NCI-H128 (cell line): ENCODE data around the gene ACTR2.
A peak's percentile ranks its signal among the peaks of the same experiment; 100 is the strongest.

Experiments used
- DNase-seq: peaks from one replicate; lab custom pipeline; 2025; ENCODE audit not compliant: unreplicated experiment; lab: John Stamatoyannopoulos, UW

The ACTR2 gene

DNA sequence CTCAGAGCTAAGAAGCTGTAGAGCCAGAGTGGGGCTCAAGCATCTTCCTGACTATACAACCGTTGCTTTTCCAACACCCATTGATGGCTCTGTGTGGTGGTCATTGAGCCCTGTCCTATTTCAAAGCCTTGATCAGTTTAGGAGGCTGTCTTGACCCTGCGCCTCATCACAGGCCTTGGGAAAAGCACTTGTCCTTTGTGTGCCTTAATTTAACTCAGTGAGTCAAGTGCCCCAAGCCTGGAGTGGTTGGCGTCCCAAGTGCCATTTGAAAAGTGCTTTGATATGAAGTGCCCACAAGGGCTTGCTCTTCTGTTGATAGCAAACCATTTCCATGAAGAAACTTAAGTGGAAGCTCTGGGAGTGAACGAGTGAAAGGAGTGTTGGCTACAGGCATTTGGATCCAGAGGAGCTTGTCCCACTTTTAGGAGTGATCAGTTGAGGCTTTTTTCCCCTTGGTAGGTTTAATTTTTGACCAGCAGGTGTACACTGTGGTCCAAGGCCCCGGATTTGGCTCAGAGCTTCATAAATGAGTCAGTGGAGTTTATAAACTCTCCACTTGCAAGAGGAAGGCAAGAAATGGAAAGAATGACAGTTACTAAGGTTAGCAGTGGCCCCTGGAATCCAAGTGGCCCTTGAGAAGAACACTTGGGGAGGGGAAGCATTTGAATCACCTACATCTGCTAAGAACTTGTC, 50.3 kb downstream of the ACTR2 start:
- peak; percentile 11 for DNase-seq

DNA sequence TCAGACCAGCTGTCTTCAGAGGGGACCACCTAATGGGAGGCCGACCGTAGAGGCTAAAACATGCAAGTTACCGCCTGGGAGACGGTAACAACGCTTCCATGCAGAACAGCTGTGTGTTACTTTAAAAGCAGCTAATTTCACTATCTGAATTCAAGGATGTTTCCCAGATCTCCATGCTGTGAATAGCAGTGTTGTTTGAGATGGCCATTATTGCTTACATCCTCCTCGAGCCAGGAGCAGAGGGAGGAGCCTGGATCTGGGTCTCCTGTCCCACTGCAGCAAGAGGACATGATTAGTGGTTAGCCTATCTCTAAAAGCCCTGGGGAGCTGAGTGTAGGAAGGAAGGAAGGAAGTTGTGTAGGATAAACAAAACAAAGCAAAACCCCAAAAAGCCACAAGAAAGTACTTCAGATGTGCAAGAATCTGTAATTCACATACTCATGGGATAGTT, 50.9 kb downstream of the ACTR2 start:
- no peak for DNase-seq

DNA sequence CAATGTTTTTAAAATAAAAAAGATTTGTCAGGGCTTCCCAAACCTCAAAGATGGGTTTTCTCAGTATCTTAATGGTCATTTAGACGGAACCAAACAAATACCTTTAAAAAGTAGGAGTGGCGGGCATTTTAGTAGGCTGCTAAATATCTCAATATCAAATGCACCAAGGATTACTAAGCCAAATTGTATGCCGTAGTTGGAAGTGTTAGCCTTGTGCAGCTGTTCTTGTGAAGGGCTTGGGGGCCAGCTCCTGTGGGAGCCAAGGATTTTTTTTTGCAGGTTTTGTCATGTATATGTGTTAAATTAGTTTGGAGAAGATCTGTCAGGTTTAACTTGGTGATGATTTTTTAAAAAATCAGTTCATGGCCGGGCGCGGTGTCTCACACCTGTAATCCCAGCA, 52.1 kb downstream of the ACTR2 start:
- no peak for DNase-seq

DNA sequence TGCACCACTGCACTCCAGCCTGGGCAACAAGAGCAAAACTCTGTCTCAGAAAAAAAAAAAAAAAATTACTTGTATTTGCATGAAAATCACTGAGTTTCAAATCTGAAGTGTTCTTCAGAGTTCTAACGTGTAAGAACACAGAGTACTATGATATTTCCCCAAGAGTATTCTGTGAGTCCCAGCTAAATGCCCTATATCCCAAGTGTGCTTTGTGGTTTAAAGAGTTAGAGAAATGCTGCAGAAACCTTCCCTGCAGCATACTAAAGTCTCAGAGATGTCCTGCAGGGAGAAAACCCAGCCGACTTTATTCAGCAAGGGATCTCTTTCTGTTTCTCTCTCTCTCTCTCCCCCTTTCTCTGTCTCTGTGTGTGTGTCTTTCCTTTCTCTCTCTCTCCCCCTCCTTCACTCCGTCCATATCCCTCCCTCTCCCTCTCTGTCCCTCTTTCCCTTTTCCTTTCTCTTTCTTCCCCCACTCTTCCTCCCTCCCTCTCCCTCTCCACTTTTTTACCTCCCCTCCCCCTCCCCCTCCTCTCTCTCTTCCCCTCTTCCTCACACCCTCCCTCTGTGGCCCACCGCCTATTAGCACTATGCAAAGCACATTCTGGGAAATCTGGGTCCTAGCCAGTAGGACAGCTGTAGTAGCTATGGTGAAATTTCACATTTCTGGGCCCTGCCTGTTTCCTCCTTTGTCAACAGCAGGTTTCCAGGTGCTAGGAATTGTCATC, 54.2 kb downstream of the ACTR2 start:
- DNase-seq, result no peak

DNA sequence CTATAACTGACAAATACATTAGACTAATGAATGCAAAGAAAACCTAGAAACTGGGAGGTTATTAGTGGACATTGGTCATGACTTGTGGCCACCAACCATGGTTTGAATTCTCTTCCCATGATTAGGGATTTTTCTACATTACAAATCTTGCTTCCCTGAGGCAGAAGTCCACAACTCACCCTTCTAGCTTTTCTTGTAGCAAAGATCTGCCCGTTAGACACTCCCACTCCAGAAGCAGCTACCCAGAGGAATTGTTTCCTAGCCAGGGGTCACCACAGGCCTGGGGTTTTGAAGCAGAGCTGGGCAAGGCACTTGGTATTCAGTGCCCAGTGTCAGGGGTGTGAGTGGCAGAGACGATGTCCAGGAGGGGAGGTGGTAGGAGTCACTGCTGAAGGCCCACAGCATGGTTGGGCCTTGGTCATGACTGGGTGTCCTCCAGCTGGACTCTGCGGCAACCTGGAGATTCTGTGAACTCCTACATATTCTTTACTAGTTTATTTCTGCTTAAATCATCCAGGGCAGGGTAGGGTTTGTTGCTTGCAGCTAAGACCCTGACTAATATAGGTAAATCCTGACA, 54.9 kb downstream of the ACTR2 start:
- no peak for DNase-seq

DNA sequence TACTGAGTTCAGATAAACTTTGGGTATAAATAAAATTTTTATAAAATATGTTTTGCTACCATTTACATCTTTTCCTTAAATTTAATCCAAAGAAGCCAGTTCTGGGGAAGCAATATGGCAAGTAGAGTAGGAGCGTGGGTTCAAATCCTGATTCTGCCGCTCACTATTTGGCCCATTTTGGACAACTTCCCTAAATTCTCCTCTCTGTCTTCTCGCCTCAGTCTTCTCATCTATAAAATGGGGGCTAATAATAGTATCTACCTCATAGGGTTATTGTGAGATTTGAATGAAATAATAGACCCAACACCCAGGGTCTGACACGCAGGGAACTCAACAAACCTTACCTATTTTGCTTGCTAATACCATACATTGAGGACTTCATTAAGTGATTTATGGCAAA, 59.7 kb downstream of the ACTR2 start:
- DNase-seq, result no peak

DNA sequence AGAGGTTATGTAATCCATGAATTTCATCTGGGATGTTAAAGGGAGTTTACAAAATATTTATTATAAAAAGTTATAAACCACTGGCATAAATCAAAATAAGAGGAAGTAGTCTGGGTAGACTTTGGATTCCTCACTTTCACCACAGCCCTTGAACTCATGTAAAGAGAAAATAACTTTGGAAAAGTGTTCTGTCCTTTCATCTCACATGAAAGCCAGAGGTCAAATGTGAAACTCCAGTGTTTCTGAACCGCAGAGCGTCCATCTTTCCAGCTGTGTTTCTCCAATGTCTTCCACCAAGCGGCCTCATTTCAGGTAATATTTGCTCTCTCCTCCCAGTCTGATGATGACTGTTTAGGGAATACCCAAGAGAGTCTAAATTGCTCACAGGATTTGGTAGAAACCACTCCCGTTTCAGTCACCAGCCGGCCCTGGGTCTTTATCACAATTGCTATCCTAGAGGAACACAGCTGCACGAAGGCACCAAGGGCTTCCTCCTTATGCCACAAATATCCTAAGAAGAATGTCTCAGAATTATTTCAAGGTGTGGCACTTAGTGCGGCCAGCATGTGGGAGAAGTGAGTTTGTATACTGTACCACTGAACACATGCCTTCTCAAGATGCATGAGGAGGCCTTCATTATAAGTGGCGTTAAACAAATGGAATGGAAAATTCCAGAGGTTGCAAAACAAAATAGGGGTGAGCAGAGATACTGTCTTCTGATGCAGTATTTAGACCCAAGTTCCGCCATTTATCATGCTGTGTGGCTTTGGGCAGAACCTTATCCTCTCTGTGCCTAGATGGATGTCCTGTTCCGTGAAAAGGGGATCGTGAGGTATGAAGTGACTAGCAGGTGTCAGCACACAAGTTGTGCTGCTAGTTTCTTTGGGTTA, 63.8 kb downstream of the ACTR2 start:
- no peak for DNase-seq

DNA sequence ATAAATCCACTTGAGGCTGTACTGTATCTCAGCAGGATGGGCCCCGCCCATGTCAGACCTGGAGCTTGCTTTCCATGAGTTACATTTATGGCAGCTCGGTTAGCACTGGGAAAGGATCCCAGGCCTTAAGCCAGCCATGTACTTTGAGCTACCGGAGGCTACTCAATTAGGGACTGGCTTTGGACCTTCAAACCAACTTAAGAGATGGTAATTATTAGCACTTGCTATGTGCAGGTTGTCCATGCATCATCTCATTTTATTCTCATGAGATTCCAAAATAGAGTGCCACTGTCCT, 64.4 kb downstream of the ACTR2 start:
- no peak for DNase-seq

DNA sequence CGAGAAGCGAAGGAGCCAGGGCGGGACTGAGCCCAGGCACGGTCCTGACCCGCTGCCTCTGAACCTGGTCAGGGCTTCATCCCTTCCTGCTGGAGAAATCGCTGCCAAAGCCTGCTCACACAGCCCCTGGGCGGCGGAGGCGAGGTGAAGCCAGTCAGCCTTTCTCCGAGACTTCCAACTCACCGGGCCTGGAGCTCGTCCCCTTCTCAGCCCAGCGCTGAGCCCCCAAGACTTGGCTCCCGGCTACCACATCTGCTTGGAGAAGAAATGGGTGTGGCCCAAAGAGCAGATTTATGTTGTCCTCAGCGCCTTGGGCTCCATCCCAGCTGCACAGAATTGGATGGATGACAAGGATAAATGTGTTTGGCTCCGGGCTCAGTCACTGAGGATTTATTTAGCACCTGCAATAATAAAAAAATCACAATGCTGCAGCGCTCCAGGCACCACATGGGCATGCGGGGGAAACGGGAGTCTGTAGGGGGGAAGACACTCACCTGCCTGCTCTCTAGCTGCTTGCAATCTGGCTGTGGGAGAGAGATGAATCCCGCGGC, 64.9 kb downstream of the ACTR2 start:
- no peak for DNase-seq

DNA sequence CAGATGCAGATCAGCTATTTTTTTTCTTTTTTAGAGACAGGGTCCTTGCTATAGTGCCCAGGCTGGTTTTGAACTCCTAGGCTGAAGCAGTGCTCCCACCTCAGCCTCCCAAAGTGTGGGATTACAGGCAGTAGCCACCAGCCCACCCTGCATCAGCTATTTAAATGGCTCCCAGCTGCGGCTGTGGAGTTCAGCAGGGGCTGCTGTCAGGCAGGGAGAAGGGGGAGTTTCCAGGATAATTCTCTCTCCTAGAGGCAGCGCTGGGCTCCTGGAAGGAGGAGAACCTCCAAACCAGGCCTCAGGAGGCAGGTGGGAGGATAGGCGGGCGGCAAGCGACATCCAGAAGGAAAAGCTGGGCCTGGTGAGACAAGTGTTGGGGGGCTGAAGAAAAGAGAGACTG, 65.7 kb downstream of the ACTR2 start:
- DNase-seq, result no peak

DNA sequence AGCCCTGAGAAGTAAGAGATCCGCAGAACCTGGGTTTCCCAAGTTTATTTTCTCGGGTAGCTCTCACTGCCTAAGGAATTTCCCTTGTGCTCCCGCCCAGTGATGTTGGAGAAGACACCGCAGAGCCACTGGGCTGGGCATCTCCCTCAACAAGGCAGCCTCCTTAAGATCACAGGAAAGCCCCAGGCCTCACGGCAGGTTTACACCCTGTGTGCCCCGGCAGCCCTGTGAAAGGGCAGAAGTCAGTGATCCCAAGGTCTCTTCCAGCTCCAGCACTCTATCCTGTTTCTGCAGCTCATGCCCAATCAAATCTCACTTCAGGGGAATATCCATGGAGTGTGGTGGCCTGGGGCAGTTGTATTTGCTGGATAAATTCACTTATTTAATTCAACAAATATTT, 66.5 kb downstream of the ACTR2 start:
- DNase-seq, result no peak

DNA sequence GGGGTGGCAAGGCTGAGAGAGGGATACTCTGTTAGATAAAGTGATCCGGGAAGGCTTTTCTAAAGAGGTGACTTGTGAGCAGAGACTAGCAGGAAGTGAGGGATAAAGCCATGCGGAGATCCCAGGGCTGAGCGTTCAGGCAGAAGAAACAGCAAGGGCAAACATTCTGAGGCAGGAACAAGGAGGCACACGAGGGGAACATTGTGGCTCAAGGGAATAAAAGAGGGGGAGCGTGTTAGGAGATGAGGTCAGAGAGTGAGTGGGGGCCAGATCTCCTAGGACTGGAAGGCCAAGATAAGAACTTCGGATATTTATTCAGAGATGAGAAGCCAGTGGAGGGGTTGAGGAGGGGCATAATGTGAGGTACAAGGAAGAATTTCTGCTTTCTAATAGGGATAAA, 67.1 kb downstream of the ACTR2 start:
- DNase-seq, result no peak

DNA sequence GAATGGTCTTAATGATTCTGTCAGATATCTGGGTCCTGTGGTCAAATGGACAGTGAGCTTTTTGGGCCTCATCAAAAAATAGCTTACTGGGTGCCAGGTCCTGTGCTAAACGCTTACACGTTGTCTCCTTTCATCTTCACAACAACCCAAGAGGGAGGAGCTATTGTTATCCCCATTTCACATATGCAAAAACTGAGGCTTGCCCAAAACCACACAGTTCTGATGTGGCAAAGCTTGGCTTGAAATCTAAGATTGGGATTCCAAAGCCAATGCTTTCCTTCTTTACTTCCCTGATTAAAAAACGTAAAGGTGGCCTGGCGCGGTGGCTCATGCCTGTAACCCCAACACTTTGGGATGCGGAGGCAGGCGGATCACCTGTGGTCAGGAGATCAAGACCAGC, 69.3 kb downstream of the ACTR2 start:
- no peak for DNase-seq

DNA sequence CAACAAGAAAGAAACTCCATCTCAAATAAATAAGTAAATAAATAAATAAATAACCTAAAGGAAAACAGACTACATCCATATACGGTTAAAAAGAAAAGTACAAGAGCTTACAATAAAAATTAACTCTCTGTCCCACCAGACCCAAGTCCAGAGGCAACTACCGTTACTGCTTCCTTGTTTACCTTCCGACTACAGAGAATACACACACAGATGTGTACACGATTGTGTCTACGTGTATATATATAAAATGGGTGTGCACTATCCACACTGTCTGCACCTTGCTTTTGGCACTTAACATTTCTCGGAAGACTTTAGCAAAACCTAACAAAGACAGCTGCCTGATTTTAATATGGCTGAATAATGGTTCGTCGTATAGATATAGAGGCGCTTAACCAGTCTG, 69.9 kb downstream of the ACTR2 start:
- DNase-seq, result no peak

DNA sequence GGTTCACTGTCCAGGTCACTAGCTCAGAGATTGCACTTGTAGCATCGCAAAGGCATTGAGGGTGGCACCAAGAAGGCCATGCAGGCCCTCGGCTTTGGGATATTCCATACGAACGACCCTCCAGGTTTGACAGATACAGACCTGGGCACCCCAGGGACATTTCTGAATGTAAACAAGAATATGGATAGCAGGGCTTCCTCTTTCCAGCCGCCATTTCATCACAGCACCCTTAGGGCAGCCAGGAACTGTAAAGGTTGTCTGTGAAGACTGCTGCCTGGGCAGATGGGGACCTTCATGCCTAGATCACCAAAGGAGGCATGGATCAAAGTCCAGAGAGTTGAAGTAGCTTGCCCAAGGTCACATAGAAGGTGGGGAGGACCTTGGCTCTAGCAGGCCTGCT, 70.5 kb downstream of the ACTR2 start:
- no peak for DNase-seq

DNA sequence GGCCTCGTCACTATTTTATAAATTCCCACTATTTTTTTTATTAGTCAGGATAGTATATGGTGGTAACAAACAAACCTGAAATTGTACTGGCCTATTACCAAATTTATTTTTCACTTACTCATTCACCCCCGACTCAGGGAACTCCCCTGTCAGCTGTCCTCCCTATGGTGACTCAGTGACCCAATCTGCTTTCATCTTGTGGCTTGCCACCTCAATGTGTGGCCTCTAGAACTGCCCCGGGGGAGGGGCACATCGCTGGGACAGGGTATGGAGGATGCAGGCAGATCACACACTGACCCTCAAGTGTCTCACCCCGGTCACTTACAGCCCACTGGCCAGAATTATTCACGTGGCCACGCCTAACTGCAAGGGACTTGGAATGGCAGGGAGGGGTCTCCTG, 71.6 kb downstream of the ACTR2 start:
- no peak for DNase-seq

DNA sequence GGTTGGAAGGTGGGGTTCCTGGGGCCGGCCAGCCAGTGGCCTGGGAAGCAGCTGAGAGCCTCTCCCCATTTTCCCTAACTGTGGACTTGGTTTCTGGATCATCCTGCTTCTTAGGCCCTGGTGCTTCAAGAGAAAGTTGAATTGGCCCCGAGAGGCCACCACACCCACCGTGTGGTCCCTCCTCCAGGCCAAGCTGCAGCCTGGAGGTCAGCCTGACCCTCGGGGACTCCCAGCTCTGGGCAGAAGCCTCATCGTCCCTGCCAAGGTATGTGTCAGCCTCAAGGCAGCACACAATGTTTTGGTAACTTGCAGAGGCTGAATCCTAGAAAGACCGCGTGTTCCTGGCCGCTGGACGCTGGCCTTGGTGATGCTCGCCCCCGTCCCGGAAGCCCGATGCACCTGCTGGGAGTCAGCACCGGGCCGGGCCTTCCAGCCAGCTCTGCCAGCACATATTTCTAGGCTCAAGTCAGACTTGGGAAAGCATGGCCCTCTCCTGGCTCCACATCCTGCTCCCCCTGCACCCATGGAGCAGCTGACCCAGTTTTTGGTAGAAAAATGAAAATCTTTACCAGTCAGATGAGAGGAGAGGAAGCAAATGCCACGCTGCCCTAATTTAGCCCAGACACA, 72.6 kb downstream of the ACTR2 start:
- no peak for DNase-seq

DNA sequence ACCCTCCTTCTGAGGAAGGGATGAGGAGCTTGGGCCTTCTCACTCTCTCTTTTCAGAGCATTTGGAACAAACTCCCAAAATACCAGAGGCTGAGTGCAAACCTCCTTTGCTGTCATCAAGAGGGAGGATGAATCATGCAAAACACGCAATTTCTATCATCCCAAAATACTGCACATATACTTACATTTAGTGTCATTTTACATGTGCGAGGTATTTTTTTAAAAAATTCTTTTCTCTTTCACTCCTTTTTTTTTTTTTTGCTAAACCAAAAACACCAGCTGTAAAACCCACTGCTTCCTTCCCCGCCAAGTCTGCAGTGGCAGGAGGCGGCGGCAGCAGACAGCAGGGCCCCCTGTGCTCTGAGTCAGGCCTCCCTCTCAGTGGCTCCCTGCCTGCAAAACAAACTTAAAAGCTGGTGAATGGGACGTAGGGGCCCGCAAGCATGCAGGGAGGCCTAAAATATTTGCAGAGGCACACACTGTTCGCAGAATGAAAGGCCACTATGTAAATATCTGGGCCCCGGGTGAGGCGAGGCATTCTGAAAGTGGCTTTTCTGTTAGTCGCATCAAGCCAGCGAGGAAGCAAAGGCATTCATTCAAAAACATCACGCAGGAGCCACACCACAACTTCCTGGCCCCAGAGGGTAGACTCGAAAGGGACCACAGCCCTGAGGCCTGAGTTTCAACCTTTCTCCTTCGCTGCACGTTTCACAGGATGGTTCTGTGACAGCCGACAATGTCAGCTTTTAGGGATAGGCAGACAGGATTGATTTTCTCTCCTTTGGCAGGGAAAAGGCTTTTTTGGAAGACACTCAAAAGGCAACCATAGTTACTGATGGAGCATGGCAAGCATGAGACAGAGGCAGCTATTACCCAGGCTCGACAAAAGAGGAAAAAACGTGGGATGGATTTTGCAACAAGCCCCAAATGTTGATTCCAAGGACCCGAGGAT, 73.4 kb downstream of the ACTR2 start:
- no peak for DNase-seq

DNA sequence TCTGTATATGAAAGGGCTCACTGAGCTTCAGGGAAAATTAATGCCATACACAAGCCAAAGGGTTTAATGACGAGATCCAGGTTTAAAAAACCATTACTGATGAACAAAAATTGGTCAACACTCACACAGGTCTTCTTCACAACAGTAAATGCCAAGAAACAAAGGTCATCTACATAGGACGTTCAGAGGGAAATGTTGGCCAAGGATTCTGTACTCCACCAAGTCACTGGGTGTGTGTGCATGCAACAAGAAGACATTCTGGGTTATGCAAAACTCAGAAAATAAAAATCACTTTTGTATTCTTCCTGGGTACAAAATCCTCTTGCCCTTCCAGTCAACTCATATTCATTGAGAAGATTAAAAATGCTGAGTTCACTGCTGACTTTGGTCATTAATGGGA, 78.3 kb downstream of the ACTR2 start:
- no peak for DNase-seq

DNA sequence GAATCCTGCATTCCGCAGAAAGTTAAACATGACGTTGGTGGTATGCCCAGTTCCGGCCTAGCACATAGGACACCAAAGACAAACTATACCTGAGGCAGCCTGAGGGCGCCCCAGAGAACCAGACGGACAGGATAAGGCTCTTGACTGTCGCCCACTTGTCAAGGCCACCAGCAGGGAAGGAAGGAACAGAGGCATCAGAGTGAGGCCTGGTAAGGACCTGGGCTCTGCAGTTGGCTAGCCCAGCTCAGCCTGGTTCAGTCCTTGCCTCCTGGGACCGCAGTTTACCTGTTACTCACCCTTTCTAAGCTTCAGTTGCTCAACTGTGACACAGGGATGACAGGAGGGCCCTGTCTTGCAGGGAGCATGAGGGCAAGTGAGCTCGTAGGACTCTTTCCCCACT, 82.1 kb downstream of the ACTR2 start:
- DNase-seq, result no peak
